H1 (cell line): ENCODE data around the gene CEP72. TPM values are rescaled to one million over a fixed set of nuclear protein-coding genes. Genes with fewer than 3 reads are reported as not detected.

Experiments used
- CTCF ChIA-PET: fragments of 300-600 bp; sonication (Branson Sonifier 250); formaldehyde crosslinking; loops from one replicate; lab custom pipeline; 2021; ENCODE audit not compliant: partially characterized antibody; lab: Charles Lee
- POLR2A ChIA-PET: fragments of 300-600 bp; sonication (Branson Sonifier 250); formaldehyde crosslinking; loops from one replicate; lab custom pipeline; 2021; ENCODE audit warnings: inconsistent platforms; ENCODE audit not compliant: partially characterized antibody; lab: Charles Lee
- DNase-seq, 2 experiments: peaks; one replicate each; pipeline versions ENCODE4 v3.0.0 to v3.0.0-alpha.2; 2010 to 2022; ENCODE audit warnings: low spot score in 2 of 2, low read depth in 1 of 2, mixed read lengths in 1 of 2
- FAIRE-seq: peaks from 2 replicates; lab custom pipeline; 2011; peaks lifted over from hg19 to GRCh38; lab: Jason Lieb, UNC
- H2AFZ ChIP-seq: 2 replicates; pipeline ENCODE4 v1.8.1; 2012; ENCODE audit warnings: low read length, inconsistent platforms
- H2AK5ac ChIP-seq: 2 replicates; pipeline ENCODE4 v1.6.1; 2013; ENCODE audit warnings: low read depth, low read length
- H2BK120ac ChIP-seq: replicated peaks from 2 replicates; pipeline ENCODE3; 2013; ENCODE audit warnings: low read depth, low read length, inconsistent platforms
- H2BK12ac ChIP-seq: 2 replicates; pipeline ENCODE4 v1.6.1; 2013; ENCODE audit warnings: low read depth, low read length
- H2BK15ac ChIP-seq: 2 replicates; pipeline ENCODE4 v1.6.1; 2013; ENCODE audit warnings: low read length
- H2BK20ac ChIP-seq: 2 replicates; pipeline ENCODE4 v1.6.1; 2013; ENCODE audit warnings: low read length
- H2BK5ac ChIP-seq: 2 replicates; pipeline ENCODE4 v1.6.1; 2013; ENCODE audit warnings: low read depth, low read length
- H3K14ac ChIP-seq: 2 replicates; pipeline ENCODE4 v1.6.1; 2013; ENCODE audit warnings: inconsistent platforms; ENCODE audit not compliant: insufficient read length
- H3K18ac ChIP-seq: 2 replicates; pipeline ENCODE4 v1.6.1; 2013; ENCODE audit warnings: low read length; ENCODE audit errors: extremely low read depth
- H3K23ac ChIP-seq: 2 replicates; pipeline ENCODE4 v1.6.1; 2013; ENCODE audit warnings: inconsistent platforms; ENCODE audit not compliant: insufficient read length
- H3K23me2 ChIP-seq: 2 replicates; pipeline ENCODE4 v1.6.1; 2013; ENCODE audit warnings: low read depth, low read length
- H3K27ac ChIP-seq: 2 replicates; pipeline ENCODE4 v1.6.1; 2011; ENCODE audit warnings: low read depth, low read length, inconsistent platforms
- H3K27me3 ChIP-seq, 4 experiments: replicated peaks in 1 of 4; 1 replicate in 1 of 4; 2 replicates in 3 of 4; pipeline versions ENCODE4 v1.6.1 to v1.8.1; 2011 to 2013; ENCODE audit warnings: low read length in 3 of 4, mild to moderate bottlenecking in 3 of 4, inconsistent platforms in 2 of 4, mixed read lengths in 2 of 4, moderate library complexity in 1 of 4; ENCODE audit not compliant: control insufficient read depth in 3 of 4, insufficient read depth in 3 of 4; ENCODE audit errors: extremely low read depth in 1 of 4
- H3K36me3 ChIP-seq, 4 experiments: 2 replicates each; pipeline versions ENCODE4 v1.6.1 to v1.8.1; 2011 to 2013; ENCODE audit warnings: mild to moderate bottlenecking in 4 of 4, low read length in 3 of 4, moderate library complexity in 2 of 4, control low read depth in 1 of 4, inconsistent platforms in 1 of 4; ENCODE audit not compliant: insufficient read depth in 4 of 4, control insufficient read depth in 2 of 4
- H3K4ac ChIP-seq: replicated peaks from 2 replicates; pipeline ENCODE3; 2013; ENCODE audit warnings: low read length, low read depth, mixed read lengths, inconsistent platforms; ENCODE audit not compliant: insufficient read length
- H3K4me1 ChIP-seq, 4 experiments: replicated peaks in 1 of 4; 1 replicate in 1 of 4; 2 replicates in 3 of 4; pipeline versions ENCODE4 v1.6.1 to v1.8.1; 2011 to 2013; ENCODE audit warnings: low read length in 3 of 4, inconsistent platforms in 2 of 4, mixed read lengths in 1 of 4; ENCODE audit not compliant: insufficient read depth in 4 of 4, control insufficient read depth in 3 of 4
- H3K4me2 ChIP-seq, 2 experiments: 2 replicates each; pipeline versions ENCODE4 v1.6.1 to v1.8.1; 2011 to 2013; ENCODE audit warnings: low read depth in 2 of 2, low read length in 2 of 2, control low read depth in 1 of 2, inconsistent platforms in 1 of 2, mild to moderate bottlenecking in 1 of 2; ENCODE audit not compliant: insufficient read depth in 1 of 2
- H3K4me3 ChIP-seq, 4 experiments: fragments of 200-600, 300-600 bp in 1 of 4; sonication (generic), shearing (Covaris generic), sonication (Bioruptor Twin) in 1 of 4; 2 replicates each; pipeline versions ENCODE4 v1.5.1 to v1.8.1; 2011 to 2016; ENCODE audit warnings: low read length in 4 of 4, low read depth in 3 of 4, control low read depth in 2 of 4, inconsistent platforms in 2 of 4, mild to moderate bottlenecking in 2 of 4, mixed read lengths in 1 of 4, moderate library complexity in 1 of 4; ENCODE audit not compliant: insufficient read depth in 2 of 4; ENCODE audit errors: extremely low read depth in 1 of 4
- H3K56ac ChIP-seq: replicated peaks from 2 replicates; pipeline ENCODE3; 2013; ENCODE audit warnings: low read depth, mild to moderate bottlenecking, mixed read lengths, low read length, inconsistent platforms; ENCODE audit not compliant: insufficient read length
- H3K79me1 ChIP-seq: 2 replicates; pipeline ENCODE4 v1.6.1; 2013; ENCODE audit warnings: low read depth, low read length, control low read depth
- H3K79me2 ChIP-seq, 2 experiments: 2 replicates each; pipeline versions ENCODE4 v1.6.1 to v1.8.1; 2012 to 2013; ENCODE audit warnings: low read length in 2 of 2, mild to moderate bottlenecking in 2 of 2, inconsistent platforms in 1 of 2; ENCODE audit not compliant: insufficient read depth in 2 of 2, control insufficient read depth in 1 of 2
- H3K9ac ChIP-seq, 4 experiments: replicated peaks in 1 of 4; 1 replicate in 1 of 4; 2 replicates in 3 of 4; pipeline versions ENCODE4 v1.6.1 to v1.8.1; 2011 to 2013; ENCODE audit warnings: low read depth in 3 of 4, low read length in 3 of 4, control low read depth in 2 of 4, mild to moderate bottlenecking in 2 of 4, moderate library complexity in 2 of 4, inconsistent platforms in 1 of 4; ENCODE audit errors: extremely low read depth in 1 of 4
- H3K9me3 ChIP-seq, 2 experiments: 2 replicates each; pipeline versions ENCODE4 v1.6.1 to v1.8.1; 2012 to 2013; ENCODE audit warnings: mild to moderate bottlenecking in 2 of 2, moderate library complexity in 2 of 2, control low read depth in 1 of 2, inconsistent platforms in 1 of 2, low read depth in 1 of 2, low read length in 1 of 2, mixed read lengths in 1 of 2; ENCODE audit not compliant: insufficient read depth in 2 of 2
- H4K20me1 ChIP-seq, 2 experiments: replicated peaks in 1 of 2; 2 replicates each; pipeline versions ENCODE3 to v1.8.1; 2011 to 2013; ENCODE audit warnings: inconsistent platforms in 2 of 2, low read length in 2 of 2, mild to moderate bottlenecking in 1 of 2; ENCODE audit not compliant: insufficient read depth in 2 of 2, control insufficient read depth in 1 of 2
- H4K5ac ChIP-seq: 2 replicates; pipeline ENCODE4 v1.6.1; 2013; ENCODE audit warnings: low read length, low read depth, mixed read lengths, inconsistent platforms; ENCODE audit not compliant: insufficient read length
- H4K8ac ChIP-seq: 2 replicates; pipeline ENCODE4 v1.8.0; 2013; ENCODE audit warnings: mild to moderate bottlenecking, moderate library complexity, low read length, inconsistent platforms; ENCODE audit not compliant: insufficient read depth; ENCODE audit errors: extremely low read depth
- H4K91ac ChIP-seq: replicated peaks from 2 replicates; pipeline ENCODE3; 2013; ENCODE audit warnings: low read length, mixed read lengths, inconsistent platforms; ENCODE audit not compliant: insufficient read length
- ASH2L ChIP-seq: fragments of 200-600, 300-600 bp; sonication (generic); IDR thresholded peaks from one replicate; pipeline ENCODE4 v1.7.1; 2017; ENCODE audit warnings: low read length
- E2F6 ChIP-seq: IDR thresholded peaks from 2 replicates; pipeline ENCODE4 v1.6.1; 2012; ENCODE audit warnings: inconsistent platforms
- GABPA ChIP-seq: IDR thresholded peaks from 2 replicates; pipeline ENCODE4 v1.6.1; 2011; ENCODE audit warnings: mild to moderate bottlenecking, low read length, moderate library complexity, borderline replicate concordance; ENCODE audit not compliant: insufficient read depth
- PHF8 ChIP-seq: fragments of 200-600 bp; sonication (generic); conservative IDR thresholded peaks from 2 replicates; pipeline ENCODE4 v1.7.1; 2012; ENCODE audit warnings: low read depth, mild to moderate bottlenecking, inconsistent platforms, low read length, moderate library complexity
- RBBP5 ChIP-seq: IDR thresholded peaks from 2 replicates; pipeline ENCODE4 v1.7.1; 2012; ENCODE audit warnings: low read depth, mild to moderate bottlenecking, inconsistent platforms, low read length, moderate library complexity, borderline replicate concordance
- SP1 ChIP-seq: IDR thresholded peaks from 2 replicates; pipeline ENCODE4 v1.6.1; 2011; ENCODE audit warnings: low read depth, low read length
- WGBS, 2 experiments: shearing (Covaris generic) in 1 of 2; methylation state at CpG; one replicate each; pipeline versions ENCODE4 v1.1.6 to v1.1.7; 2013 to 2015; ENCODE audit warnings: low lambda C conversion rate in 2 of 2, mixed read lengths in 2 of 2, inconsistent platforms in 1 of 2, low coverage in 1 of 2, missing lambda C conversion rate in 1 of 2; ENCODE audit not compliant: insufficient replicate concordance in 2 of 2, insufficient coverage in 1 of 2, insufficient read length in 1 of 2; ENCODE audit errors: extremely low coverage in 1 of 2, missing lambda C conversion rate in 1 of 2; 5-methylcytosine and 5-hydroxymethylcytosine counted together
- polyA plus RNA-seq, 7 experiments: library from polyadenylated mRNA; depleted of rRNA in 3 of 7; stranded (reverse) in 5 of 7; unstranded in 2 of 7; fragments of >200 nt in 5 of 7; fragments of 200-250 nt in 2 of 7; gene quantifications; 1 replicate in 5 of 7; 2 replicates in 1 of 7; 4 replicates in 1 of 7; pipeline versions ENCODE4 v1.2.1 to v1.2.3, GENCODE V29; 2011 to 2013; ENCODE audit warnings: missing spikeins in 2 of 7, mixed read lengths in 2 of 7
- total RNA-seq: library from RNA; stranded (reverse); fragmentation: NEBNext Ultra II Directional; extraction: Animal tissue kit (Norgen Biotek cat#: 25700); gene quantifications from 2 replicates; pipeline ENCODE4 v1.2.1, GENCODE V29; 2021

CEP72 gene
- total and polyA plus RNA-seq, 2 of the 8 experiments (the other 6 are each of a cell fraction or from before 2014, with no cell fraction given): 13.1 to 19.6 TPM

- Histone ChIP-seq H2BK20ac (no peak overlapping the region), H3K4me2 (no peak overlapping the region), H3K56ac (no peak overlapping the region), H3K14ac (no peak overlapping the region), H3K23ac (no peak overlapping the region), H3K79me1 (peaks cover 3% of the 10 kb centered on the region), H3K79me2 (no peaks in the 10 kb centered on the region), H2BK15ac (no peak overlapping the region), H2AFZ (no peak overlapping the region), H3K27ac (no peak overlapping the region), H4K8ac (peak overlapping the region; percentile 51; the same call in 1 of the 2 replicates), H3K4ac (no peak overlapping the region), H3K18ac (no peak overlapping the region), H3K23me2 (no peaks in the 10 kb centered on the region; the same call in 1 of the 2 replicates), H2BK120ac (no peak overlapping the region), H3K9me3 (peaks cover 5 to 12% of the 10 kb centered on the region in 2 experiments; a peak in 3 of 4 replicates), H3K27me3 (no peaks in the 10 kb centered on the region; a peak in 1 of 7 replicates), H2BK12ac (no peak overlapping the region), H2AK5ac (no peak overlapping the region), H4K91ac (no peak overlapping the region), H2BK5ac (no peak overlapping the region), H3K9ac (no peak overlapping the region), H3K4me3 (no peak overlapping the region), H3K4me1 (no peaks in the 10 kb centered on the region), H4K20me1 (peaks cover 0 to 5% of the 10 kb centered on the region in 2 experiments), H4K5ac (no peak overlapping the region), H3K36me3 (peaks cover 14 to 40% (median 32%) of the 10 kb centered on the region in 4 experiments)
- WGBS, 2 experiments: 94% methylated on average over 4 of the region's 16 CpGs; no CpG with 5 or more reads in 1 of the 2 experiments
- FAIRE-seq: no peak
- no peak for TF ChIP-seq E2F6
- no peak for TF ChIP-seq RBBP5
- TF ChIP-seq ASH2L: no peak
- no peak for TF ChIP-seq PHF8
- no peak for TF ChIP-seq GABPA
- TF ChIP-seq SP1: no peak
- CTCF ChIA-PET: no interaction called here
- DNase-seq: peak in 1 of 2 experiments; percentile 16
- POLR2A ChIA-PET: interaction anchor here (2.6 to 3.8 kb wide), 2 partner anchors 9 to 11 kb away, joined by 9 to 12 read pairs; no protein-coding TSS in a partner anchor
These were observed 39.3 kb downstream of the CEP72 start for GRCh38 chr5:651296-652022.
